GM19468 (cell line): Measurements from ENCODE around the gene KRTAP6-2.

ENCODE experiments used
- ATAC-seq: cut with Tn5 transposase; IDR thresholded peaks from one replicate; pipeline ENCODE4 v1.9.1; 2021; ENCODE audit warnings: mild to moderate bottlenecking, moderate library complexity, moderate number of reproducible peaks; ENCODE audit not compliant: unreplicated experiment; ENCODE audit errors: extremely low read depth

Gene KRTAP6-2

GRCh38 chr21:30598802-30599201 lies at the start of gene KRTAP6-2:
TSS of gene KRTAP6-2 (minus strand) at chr21:30598902. CDS start at chr21:30598874, 28 bp downstream.
- no peak for ATAC-seq

- no peak for ATAC-seq
Measured at GRCh38 chr21:30646904-30647414, 48.3 kb upstream of the KRTAP6-2 start.

- ATAC-seq, result no peak
Measured at GRCh38 chr21:30642564-30642963, 43.9 kb upstream of the KRTAP6-2 start, which contains the start of gene KRTAP20-3. TSS of gene KRTAP20-3 (plus strand) at chr21:30642864.

GRCh38 chr21:30638686-30639085 lies 40.0 kb upstream of the KRTAP6-2 start:
- no peak for ATAC-seq

- no peak for ATAC-seq
Measured at GRCh38 chr21:30634906-30635305, 36.2 kb upstream of the KRTAP6-2 start, which contains the start of gene KRTAP20-2. TSS of gene KRTAP20-2 (plus strand) at chr21:30635206. CDS start at chr21:30635264, 58 bp downstream.

- no peak for ATAC-seq
Measured at GRCh38 chr21:30629200-30629599, 30.5 kb upstream of the KRTAP6-2 start.

GRCh38 chr21:30628109-30628508 lies 29.4 kb upstream of the KRTAP6-2 start:
- no peak for ATAC-seq

GRCh38 chr21:30625449-30626165 lies 26.9 kb upstream of the KRTAP6-2 start:
- ATAC-seq, result no peak

- ATAC-seq, result no peak
Measured at GRCh38 chr21:30623362-30623761, 24.7 kb upstream of the KRTAP6-2 start.

GRCh38 chr21:30620522-30620921 lies 21.8 kb upstream of the KRTAP6-2 start, which contains the start of gene KRTAP20-4:
TSS of gene KRTAP20-4 (plus strand) at chr21:30620627.
- no peak for ATAC-seq

GRCh38 chr21:30620080-30620479 lies 21.4 kb upstream of the KRTAP6-2 start:
- no peak for ATAC-seq

GRCh38 chr21:30616125-30616524 lies 17.4 kb upstream of the KRTAP6-2 start, which contains the start of gene KRTAP20-1:
TSS of gene KRTAP20-1 (plus strand) at chr21:30616425. CDS start at chr21:30616455, 30 bp downstream.
- ATAC-seq, result no peak

- ATAC-seq, result no peak
Measured at GRCh38 chr21:30615199-30615598, 16.5 kb upstream of the KRTAP6-2 start.

- no peak for ATAC-seq
Measured at GRCh38 chr21:30613836-30614235, 15.1 kb upstream of the KRTAP6-2 start, which contains the start of gene KRTAP6-1. TSS of gene KRTAP6-1 (minus strand) at chr21:30613930. CDS start at chr21:30613904, 26 bp downstream.

- ATAC-seq, result no peak
Measured at GRCh38 chr21:30612132-30612531, 13.4 kb upstream of the KRTAP6-2 start.

GRCh38 chr21:30605968-30606367 lies 7.3 kb upstream of the KRTAP6-2 start:
- no peak for ATAC-seq

GRCh38 chr21:30600787-30601186 lies 2.1 kb upstream of the KRTAP6-2 start, which contains the start of gene KRTAP22-1:
TSS of gene KRTAP22-1 (plus strand) at chr21:30601087.
- no peak for ATAC-seq

- ATAC-seq, result no peak
Measured at GRCh38 chr21:30592140-30592539, 6.6 kb downstream of the KRTAP6-2 start, which contains the start of gene KRTAP6-3. TSS of gene KRTAP6-3 (plus strand) at chr21:30592440. CDS start at chr21:30592446, 6 bp downstream.

GRCh38 chr21:30590297-30590696 lies 8.4 kb downstream of the KRTAP6-2 start, which contains the start of gene KRTAP22-2:
TSS of gene KRTAP22-2 (minus strand) at chr21:30590397.
- no peak for ATAC-seq

- no peak for ATAC-seq
Measured at GRCh38 chr21:30582870-30583269, 15.8 kb downstream of the KRTAP6-2 start.

- no peak for ATAC-seq
Measured at GRCh38 chr21:30580132-30580531, 18.6 kb downstream of the KRTAP6-2 start.
